ENCODE data around the gene SPIN1.
A peak's percentile ranks its signal among the peaks of the same experiment; 100 is the strongest.

Gene SPIN1

GRCh38 chr9:88398016-88398415 is 9.8 kb downstream of the SPIN1 start:
- DNase-seq (ENCODE audit: low read depth) = no peak
- H3K4me3 ChIP-seq (ENCODE audit: low read depth, low read length) = no peak overlapping the region
- TF ChIP-seq CTCF (conservative IDR thresholded peaks at IDR 0.05; ENCODE audit: low read depth, low read length) = no peak

- peak; percentile 78 for DNase-seq (ENCODE audit: low read depth)
- no peak for TF ChIP-seq CTCF (conservative IDR thresholded peaks at IDR 0.05; ENCODE audit: low read depth, low read length)
- H3K4me3 ChIP-seq (ENCODE audit: low read depth, low read length) = no peak overlapping the region
Measured at GRCh38 chr9:88399966-88400365, 11.7 kb downstream of the SPIN1 start.

GRCh38 chr9:88403340-88403739 is 15.1 kb downstream of the SPIN1 start:
- TF ChIP-seq CTCF (conservative IDR thresholded peaks at IDR 0.05; ENCODE audit: low read depth, low read length) = no peak
- H3K4me3 ChIP-seq (ENCODE audit: low read depth, low read length) = no peak overlapping the region
- DNase-seq (ENCODE audit: low read depth) = no peak

GRCh38 chr9:88406051-88406450 is 17.8 kb downstream of the SPIN1 start:
- TF ChIP-seq CTCF (conservative IDR thresholded peaks at IDR 0.05; ENCODE audit: low read depth, low read length) = no peak
- DNase-seq (ENCODE audit: low read depth) = no peak
- no peak overlapping the region for H3K4me3 ChIP-seq (ENCODE audit: low read depth, low read length)

- TF ChIP-seq CTCF (conservative IDR thresholded peaks at IDR 0.05; ENCODE audit: low read depth, low read length) = no peak
- no peak for DNase-seq (ENCODE audit: low read depth)
- no peak overlapping the region for H3K4me3 ChIP-seq (ENCODE audit: low read depth, low read length)
Measured at GRCh38 chr9:88411471-88411870, 23.2 kb downstream of the SPIN1 start.

GRCh38 chr9:88414298-88414697 is 26.1 kb downstream of the SPIN1 start:
- no peak for TF ChIP-seq CTCF (conservative IDR thresholded peaks at IDR 0.05; ENCODE audit: low read depth, low read length)
- no peak overlapping the region for H3K4me3 ChIP-seq (ENCODE audit: low read depth, low read length)
- no peak for DNase-seq (ENCODE audit: low read depth)

GRCh38 chr9:88418025-88418424 is 29.8 kb downstream of the SPIN1 start:
- no peak overlapping the region for H3K4me3 ChIP-seq (ENCODE audit: low read depth, low read length)
- DNase-seq (ENCODE audit: low read depth) = no peak
- TF ChIP-seq CTCF (conservative IDR thresholded peaks at IDR 0.05; ENCODE audit: low read depth, low read length) = no peak

All from choroid plexus epithelial cell (primary cell).